HepG2 (cell line): ENCODE data around the gene IRF4. TPM values are rescaled to one million over a fixed set of nuclear protein-coding genes. Genes with fewer than 3 reads are reported as not detected.

Experiments
- polyA plus RNA-seq, 8 experiments: library from polyadenylated mRNA; depleted of rRNA in 3 of 8; stranded (reverse) in 7 of 8; unstranded in 1 of 8; fragments of >200 nt; fragmentation: Illumina TruSeq in 4 of 8; extraction: Trizol in 4 of 8; gene quantifications; 2 replicates each; pipeline versions ENCODE4 v1.2.1 to v1.2.3, GENCODE V29; 2011 to 2016; ENCODE audit warnings: low read depth in 4 of 8, missing spikeins in 1 of 8, mixed read lengths in 1 of 8; ENCODE audit not compliant: insufficient read depth in 1 of 8
- total RNA-seq, 5 experiments: library from RNA; depleted of rRNA; stranded (reverse); fragments of >200 nt; fragmentation: Illumina TruSeq; extraction: Trizol; gene quantifications; 2 replicates each; pipeline ENCODE4 v1.2.3, GENCODE V29; 2016; ENCODE audit warnings: low read depth in 1 of 5
- TF ChIP-seq, protein P1 (sequence below): sonication (generic); formaldehyde crosslinking; IDR thresholded peaks from 2 replicates; pipeline ENCODE4 v1.4.0; 2020; ENCODE audit warnings: missing genetic modification reagents, borderline replicate concordance
- TF ChIP-seq, protein P2 (sequence below): sonication (generic); formaldehyde crosslinking; IDR thresholded peaks from 2 replicates; pipeline ENCODE4 v1.5.1; 2020; ENCODE audit warnings: mild to moderate bottlenecking, missing genetic modification reagents, moderate library complexity

Gene IRF4
- total and polyA plus RNA-seq, 2 of the 13 experiments (the other 11 are each of a cell fraction or from before 2014, with no cell fraction given), result 0.07 to 0.09 TPM

GRCh38 chr6:423799-424345, 32.3 kb downstream of the IRF4 start (continued):
- TF ChIP-seq, protein P1, sequence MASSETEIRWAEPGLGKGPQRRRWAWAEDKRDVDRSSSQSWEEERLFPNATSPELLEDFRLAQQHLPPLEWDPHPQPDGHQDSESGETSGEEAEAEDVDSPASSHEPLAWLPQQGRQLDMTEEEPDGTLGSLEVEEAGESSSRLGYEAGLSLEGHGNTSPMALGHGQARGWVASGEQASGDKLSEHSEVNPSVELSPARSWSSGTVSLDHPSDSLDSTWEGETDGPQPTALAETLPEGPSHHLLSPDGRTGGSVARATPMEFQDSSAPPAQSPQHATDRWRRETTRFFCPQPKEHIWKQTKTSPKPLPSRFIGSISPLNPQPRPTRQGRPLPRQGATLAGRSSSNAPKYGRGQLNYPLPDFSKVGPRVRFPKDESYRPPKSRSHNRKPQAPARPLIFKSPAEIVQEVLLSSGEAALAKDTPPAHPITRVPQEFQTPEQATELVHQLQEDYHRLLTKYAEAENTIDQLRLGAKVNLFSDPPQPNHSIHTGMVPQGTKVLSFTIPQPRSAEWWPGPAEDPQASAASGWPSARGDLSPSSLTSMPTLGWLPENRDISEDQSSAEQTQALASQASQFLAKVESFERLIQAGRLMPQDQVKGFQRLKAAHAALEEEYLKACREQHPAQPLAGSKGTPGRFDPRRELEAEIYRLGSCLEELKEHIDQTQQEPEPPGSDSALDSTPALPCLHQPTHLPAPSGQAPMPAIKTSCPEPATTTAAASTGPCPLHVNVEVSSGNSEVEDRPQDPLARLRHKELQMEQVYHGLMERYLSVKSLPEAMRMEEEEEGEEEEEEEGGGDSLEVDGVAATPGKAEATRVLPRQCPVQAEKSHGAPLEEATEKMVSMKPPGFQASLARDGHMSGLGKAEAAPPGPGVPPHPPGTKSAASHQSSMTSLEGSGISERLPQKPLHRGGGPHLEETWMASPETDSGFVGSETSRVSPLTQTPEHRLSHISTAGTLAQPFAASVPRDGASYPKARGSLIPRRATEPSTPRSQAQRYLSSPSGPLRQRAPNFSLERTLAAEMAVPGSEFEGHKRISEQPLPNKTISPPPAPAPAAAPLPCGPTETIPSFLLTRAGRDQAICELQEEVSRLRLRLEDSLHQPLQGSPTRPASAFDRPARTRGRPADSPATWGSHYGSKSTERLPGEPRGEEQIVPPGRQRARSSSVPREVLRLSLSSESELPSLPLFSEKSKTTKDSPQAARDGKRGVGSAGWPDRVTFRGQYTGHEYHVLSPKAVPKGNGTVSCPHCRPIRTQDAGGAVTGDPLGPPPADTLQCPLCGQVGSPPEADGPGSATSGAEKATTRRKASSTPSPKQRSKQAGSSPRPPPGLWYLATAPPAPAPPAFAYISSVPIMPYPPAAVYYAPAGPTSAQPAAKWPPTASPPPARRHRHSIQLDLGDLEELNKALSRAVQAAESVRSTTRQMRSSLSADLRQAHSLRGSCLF (CRISPR knock-in tag), result no peak
- TF ChIP-seq, protein P2, sequence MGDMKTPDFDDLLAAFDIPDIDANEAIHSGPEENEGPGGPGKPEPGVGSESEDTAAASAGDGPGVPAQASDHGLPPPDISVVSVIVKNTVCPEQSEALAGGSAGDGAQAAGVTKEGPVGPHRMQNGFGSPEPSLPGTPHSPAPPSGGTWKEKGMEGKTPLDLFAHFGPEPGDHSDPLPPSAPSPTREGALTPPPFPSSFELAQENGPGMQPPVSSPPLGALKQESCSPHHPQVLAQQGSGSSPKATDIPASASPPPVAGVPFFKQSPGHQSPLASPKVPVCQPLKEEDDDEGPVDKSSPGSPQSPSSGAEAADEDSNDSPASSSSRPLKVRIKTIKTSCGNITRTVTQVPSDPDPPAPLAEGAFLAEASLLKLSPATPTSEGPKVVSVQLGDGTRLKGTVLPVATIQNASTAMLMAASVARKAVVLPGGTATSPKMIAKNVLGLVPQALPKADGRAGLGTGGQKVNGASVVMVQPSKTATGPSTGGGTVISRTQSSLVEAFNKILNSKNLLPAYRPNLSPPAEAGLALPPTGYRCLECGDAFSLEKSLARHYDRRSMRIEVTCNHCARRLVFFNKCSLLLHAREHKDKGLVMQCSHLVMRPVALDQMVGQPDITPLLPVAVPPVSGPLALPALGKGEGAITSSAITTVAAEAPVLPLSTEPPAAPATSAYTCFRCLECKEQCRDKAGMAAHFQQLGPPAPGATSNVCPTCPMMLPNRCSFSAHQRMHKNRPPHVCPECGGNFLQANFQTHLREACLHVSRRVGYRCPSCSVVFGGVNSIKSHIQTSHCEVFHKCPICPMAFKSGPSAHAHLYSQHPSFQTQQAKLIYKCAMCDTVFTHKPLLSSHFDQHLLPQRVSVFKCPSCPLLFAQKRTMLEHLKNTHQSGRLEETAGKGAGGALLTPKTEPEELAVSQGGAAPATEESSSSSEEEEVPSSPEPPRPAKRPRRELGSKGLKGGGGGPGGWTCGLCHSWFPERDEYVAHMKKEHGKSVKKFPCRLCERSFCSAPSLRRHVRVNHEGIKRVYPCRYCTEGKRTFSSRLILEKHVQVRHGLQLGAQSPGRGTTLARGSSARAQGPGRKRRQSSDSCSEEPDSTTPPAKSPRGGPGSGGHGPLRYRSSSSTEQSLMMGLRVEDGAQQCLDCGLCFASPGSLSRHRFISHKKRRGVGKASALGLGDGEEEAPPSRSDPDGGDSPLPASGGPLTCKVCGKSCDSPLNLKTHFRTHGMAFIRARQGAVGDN (CRISPR knock-in tag), result peak; percentile 22; the same call in 1 of the 2 replicates
